T-helper 9 cell (primary cell): ENCODE results near the gene CASR.

Source experiments
- DNase-seq: peaks from one replicate; pipeline ENCODE4 v3.0.0-alpha.2; 2020

The CASR gene

GRCh38 chr3:122215592-122216298, 32.3 kb downstream of the CASR start:
- DNase-seq, result no peak

- no peak for DNase-seq
Observed at GRCh38 chr3:122217901-122218300, 34.4 kb downstream of the CASR start.

GRCh38 chr3:122219242-122219872, 35.9 kb downstream of the CASR start:
- DNase-seq, result no peak

- no peak for DNase-seq
Observed at GRCh38 chr3:122227036-122227781, 43.7 kb downstream of the CASR start.

GRCh38 chr3:122230174-122230573, 46.7 kb downstream of the CASR start:
- DNase-seq, result no peak

- no peak for DNase-seq
Observed at GRCh38 chr3:122231465-122232157, 48.1 kb downstream of the CASR start.

- DNase-seq, result no peak
Observed at GRCh38 chr3:122232485-122232884, 49.0 kb downstream of the CASR start.

GRCh38 chr3:122233101-122233952, 49.9 kb downstream of the CASR start:
- no peak for DNase-seq

GRCh38 chr3:122234117-122234516, 50.6 kb downstream of the CASR start:
- DNase-seq, result no peak

GRCh38 chr3:122235147-122235546, 51.7 kb downstream of the CASR start:
- DNase-seq, result no peak

- DNase-seq, result no peak
Observed at GRCh38 chr3:122239112-122239511, 55.6 kb downstream of the CASR start.

GRCh38 chr3:122245513-122246174, 62.2 kb downstream of the CASR start:
- no peak for DNase-seq

- no peak for DNase-seq
Observed at GRCh38 chr3:122246199-122246598, 62.7 kb downstream of the CASR start.

- DNase-seq, result no peak
Observed at GRCh38 chr3:122247087-122247824, 63.8 kb downstream of the CASR start.

GRCh38 chr3:122247825-122248185, 64.3 kb downstream of the CASR start:
- no peak for DNase-seq

GRCh38 chr3:122251428-122251827, 68.0 kb downstream of the CASR start:
- no peak for DNase-seq

- no peak for DNase-seq
Observed at GRCh38 chr3:122253581-122253980, 70.1 kb downstream of the CASR start.

- no peak for DNase-seq
Observed at GRCh38 chr3:122255757-122256439, 72.4 kb downstream of the CASR start.

- no peak for DNase-seq
Observed at GRCh38 chr3:122257644-122258364, 74.3 kb downstream of the CASR start.
